HG03460 (cell line): Measurements from ENCODE around the gene SORL1.

Experiments
- ATAC-seq: cut with Tn5 transposase; IDR thresholded peaks from one replicate; pipeline ENCODE4 v1.9.1; 2021; ENCODE audit not compliant: unreplicated experiment

SORL1 gene

GRCh38 chr11:121577106-121577848 is 125.2 kb downstream of the SORL1 start:
- no peak for ATAC-seq

DNA sequence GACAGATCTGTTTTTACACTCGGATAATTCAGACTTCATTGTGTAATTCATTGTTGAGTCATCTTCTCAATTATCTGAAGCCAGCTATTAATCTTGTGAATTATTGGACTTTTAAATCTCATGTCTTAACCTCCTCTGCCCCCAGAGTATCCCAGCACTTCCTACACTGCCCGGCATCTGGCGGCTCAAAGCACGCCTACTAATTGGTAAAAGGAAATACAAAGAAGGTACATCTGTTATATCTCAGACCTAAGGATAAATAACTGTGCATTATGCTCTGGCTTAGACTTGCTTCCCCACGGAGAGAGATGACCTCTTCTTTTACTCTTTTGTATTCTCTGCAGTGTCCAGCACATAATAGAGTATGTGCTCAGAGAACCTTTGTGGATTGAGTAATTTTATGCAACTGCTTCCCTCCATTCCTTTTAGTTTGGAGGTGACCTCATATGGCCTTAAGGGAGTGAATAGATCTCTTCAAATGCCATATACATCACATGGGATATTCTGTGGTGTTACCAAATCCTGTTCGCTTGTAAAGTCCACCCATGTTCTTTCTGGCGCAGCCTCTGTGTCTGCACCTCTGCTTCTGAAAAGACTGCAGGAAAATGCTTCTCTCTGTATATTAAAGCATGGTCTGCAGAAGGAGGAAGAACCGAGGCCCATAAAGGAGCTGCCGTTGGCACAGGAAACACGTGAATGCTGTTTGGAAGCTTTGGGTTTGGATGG is 126.3 kb downstream of the SORL1 start:
- no peak for ATAC-seq

GRCh38 chr11:121580154-121580553 is 128.0 kb downstream of the SORL1 start:
- ATAC-seq, result no peak

- no peak for ATAC-seq
Measured at GRCh38 chr11:121581607-121582006, 129.5 kb downstream of the SORL1 start.

- no peak for ATAC-seq
Measured at GRCh38 chr11:121582296-121582695, 130.2 kb downstream of the SORL1 start.

GRCh38 chr11:121583825-121584224 is 131.7 kb downstream of the SORL1 start:
- no peak for ATAC-seq

DNA sequence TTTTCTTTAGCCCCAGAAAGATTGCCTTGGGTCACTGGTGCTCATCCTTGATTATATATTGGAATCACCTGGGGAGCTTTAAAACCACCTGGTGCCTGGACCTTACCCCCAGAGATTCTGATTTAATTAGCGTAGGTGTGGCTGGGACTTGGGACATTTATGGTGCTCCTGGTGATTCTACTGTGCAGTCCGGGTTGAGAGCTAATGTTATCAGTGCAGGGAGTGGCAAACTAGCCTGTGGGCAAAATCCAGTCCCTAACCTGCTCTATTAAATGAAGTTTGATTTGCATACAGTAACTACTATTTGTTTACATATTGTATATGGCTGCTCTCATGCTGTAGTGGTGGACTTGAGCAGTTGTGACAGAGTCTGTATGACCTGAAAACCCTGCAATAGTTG is 134.6 kb downstream of the SORL1 start:
- ATAC-seq, result no peak

GRCh38 chr11:121587182-121587581 is 135.1 kb downstream of the SORL1 start:
- ATAC-seq, result no peak

GRCh38 chr11:121588747-121589146 is 136.6 kb downstream of the SORL1 start:
- no peak for ATAC-seq

DNA sequence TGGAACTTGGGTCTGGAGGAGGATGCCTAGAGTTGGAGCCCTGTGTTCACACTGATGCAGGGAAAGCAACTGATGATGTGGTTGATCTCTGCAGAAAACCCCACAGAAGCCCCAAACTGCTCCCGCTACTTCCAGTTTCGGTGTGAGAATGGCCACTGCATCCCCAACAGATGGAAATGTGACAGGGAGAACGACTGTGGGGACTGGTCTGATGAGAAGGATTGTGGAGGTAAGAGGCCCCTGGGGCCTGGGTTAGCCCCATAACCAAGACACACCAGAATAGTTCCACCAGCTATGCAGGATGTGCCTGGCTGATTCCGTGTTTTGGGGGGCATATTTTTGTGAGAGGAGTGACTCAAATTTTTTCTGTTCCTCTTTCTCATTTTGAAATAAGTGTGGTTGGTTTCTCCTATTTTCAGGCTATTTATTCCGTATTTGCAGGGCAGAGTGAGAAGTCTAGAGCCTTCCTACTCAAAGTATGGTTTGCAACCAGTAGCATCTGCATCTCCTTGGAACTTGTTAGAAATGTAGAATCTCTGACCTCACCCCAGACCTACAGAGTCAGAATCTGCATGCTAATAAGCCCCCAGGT is 137.9 kb downstream of the SORL1 start:
- peak; percentile 81 for ATAC-seq

- ATAC-seq, result no peak
Measured at GRCh38 chr11:121590772-121591404, 138.8 kb downstream of the SORL1 start.

- no peak for ATAC-seq
Measured at GRCh38 chr11:121591405-121592033, 139.4 kb downstream of the SORL1 start.

DNA sequence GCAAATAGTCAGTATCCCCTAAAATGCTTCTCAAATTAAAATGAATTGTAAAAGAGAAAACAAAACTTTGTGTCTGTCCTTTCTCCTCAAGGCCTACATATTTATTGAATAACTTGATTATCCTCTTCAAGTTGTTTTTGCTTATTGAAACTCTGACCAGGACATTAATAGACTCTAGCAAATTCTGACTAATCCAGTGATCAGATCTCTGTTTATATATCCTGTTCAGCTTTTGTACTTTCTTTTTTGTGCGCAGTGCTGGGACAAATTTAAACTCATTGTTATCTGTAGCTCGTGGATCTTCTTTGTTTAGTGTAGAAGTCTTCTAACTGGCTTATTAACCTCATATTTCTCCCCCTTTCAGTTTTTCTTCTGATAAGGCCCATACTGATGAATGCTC is 140.6 kb downstream of the SORL1 start:
- ATAC-seq, result no peak

GRCh38 chr11:121595717-121596161 is 143.6 kb downstream of the SORL1 start:
- no peak for ATAC-seq

DNA sequence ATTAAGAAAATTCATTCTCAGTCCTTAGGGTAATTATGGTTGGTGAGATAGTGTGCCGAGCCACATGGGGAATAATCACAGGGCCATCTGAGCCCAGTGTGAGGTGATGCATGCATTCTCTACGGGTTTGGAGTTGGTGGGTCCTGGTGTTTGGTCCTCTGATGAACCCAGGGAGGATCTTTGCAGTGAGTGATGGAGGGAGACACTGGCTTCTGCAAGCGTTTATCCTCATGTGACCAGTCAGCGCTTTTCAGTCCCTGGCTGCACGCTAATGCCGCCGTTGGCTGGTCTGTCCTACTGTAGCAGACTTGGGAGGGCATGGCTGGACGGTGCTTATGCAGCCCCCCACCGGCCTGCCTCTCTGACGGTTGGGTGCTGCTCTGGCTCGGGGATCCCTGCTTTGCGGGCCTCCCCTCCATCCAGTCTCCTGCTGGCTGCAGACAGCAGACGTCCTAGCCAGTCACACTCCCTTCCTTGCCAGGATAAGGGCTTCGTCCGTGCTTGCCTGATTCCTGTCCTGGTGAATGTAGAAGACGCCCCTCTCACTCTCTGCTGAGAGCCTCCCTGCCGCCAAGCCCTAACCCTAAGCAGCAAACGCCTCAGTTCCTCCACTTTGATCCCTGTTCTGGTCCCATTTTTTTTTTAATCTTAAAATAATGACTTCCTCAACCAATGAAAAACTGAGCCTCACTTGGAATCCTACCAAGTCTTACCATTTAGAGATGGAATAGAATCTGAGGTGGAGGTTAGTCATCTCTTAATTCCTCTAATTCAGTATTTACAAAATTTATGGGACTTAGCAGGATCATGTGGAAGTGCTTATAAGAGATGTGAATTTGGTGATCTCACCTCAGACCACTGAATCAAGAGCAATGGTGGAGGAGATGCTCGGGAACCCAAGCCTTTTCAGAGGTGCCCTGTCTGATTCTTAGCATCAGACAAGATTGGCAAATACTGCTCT is 144.4 kb downstream of the SORL1 start:
- no peak for ATAC-seq

GRCh38 chr11:121603316-121603715 is 151.2 kb downstream of the SORL1 start:
- no peak for ATAC-seq

GRCh38 chr11:121604152-121604551 is 152.0 kb downstream of the SORL1 start:
- ATAC-seq, result no peak

- ATAC-seq, result no peak
Measured at GRCh38 chr11:121606354-121606753, 154.2 kb downstream of the SORL1 start.

GRCh38 chr11:121607341-121607740 is 155.2 kb downstream of the SORL1 start:
- ATAC-seq, result no peak

- no peak for ATAC-seq
Measured at GRCh38 chr11:121608545-121609098, 156.5 kb downstream of the SORL1 start.
